H1 (cell line): Measurements from ENCODE around the gene GALNT18. TPM values are rescaled to one million over a fixed set of nuclear protein-coding genes. Genes with fewer than 3 reads are reported as not detected.

Experiments used
- CTCF ChIA-PET: fragments of 300-600 bp; sonication (Branson Sonifier 250); formaldehyde crosslinking; loops from one replicate; lab custom pipeline; 2021; ENCODE audit not compliant: partially characterized antibody; lab: Charles Lee
- POLR2A ChIA-PET: fragments of 300-600 bp; sonication (Branson Sonifier 250); formaldehyde crosslinking; loops from one replicate; lab custom pipeline; 2021; ENCODE audit warnings: inconsistent platforms; ENCODE audit not compliant: partially characterized antibody; lab: Charles Lee
- DNase-seq, 2 experiments: peaks; one replicate each; pipeline versions ENCODE4 v3.0.0 to v3.0.0-alpha.2; 2010 to 2022; ENCODE audit warnings: low spot score in 2 of 2, low read depth in 1 of 2, mixed read lengths in 1 of 2
- FAIRE-seq: peaks from 2 replicates; lab custom pipeline; 2011; peaks lifted over from hg19 to GRCh38; lab: Jason Lieb, UNC
- H2AFZ ChIP-seq: 2 replicates; pipeline ENCODE4 v1.8.1; 2012; ENCODE audit warnings: low read length, inconsistent platforms
- H2AK5ac ChIP-seq: 2 replicates; pipeline ENCODE4 v1.6.1; 2013; ENCODE audit warnings: low read depth, low read length
- H2BK120ac ChIP-seq: replicated peaks from 2 replicates; pipeline ENCODE3; 2013; ENCODE audit warnings: low read depth, low read length, inconsistent platforms
- H2BK12ac ChIP-seq: 2 replicates; pipeline ENCODE4 v1.6.1; 2013; ENCODE audit warnings: low read depth, low read length
- H2BK15ac ChIP-seq: 2 replicates; pipeline ENCODE4 v1.6.1; 2013; ENCODE audit warnings: low read length
- H2BK20ac ChIP-seq: 2 replicates; pipeline ENCODE4 v1.6.1; 2013; ENCODE audit warnings: low read length
- H2BK5ac ChIP-seq: 2 replicates; pipeline ENCODE4 v1.6.1; 2013; ENCODE audit warnings: low read depth, low read length
- H3K14ac ChIP-seq: 2 replicates; pipeline ENCODE4 v1.6.1; 2013; ENCODE audit warnings: inconsistent platforms; ENCODE audit not compliant: insufficient read length
- H3K18ac ChIP-seq: 2 replicates; pipeline ENCODE4 v1.6.1; 2013; ENCODE audit warnings: low read length; ENCODE audit errors: extremely low read depth
- H3K23ac ChIP-seq: 2 replicates; pipeline ENCODE4 v1.6.1; 2013; ENCODE audit warnings: inconsistent platforms; ENCODE audit not compliant: insufficient read length
- H3K23me2 ChIP-seq: 2 replicates; pipeline ENCODE4 v1.6.1; 2013; ENCODE audit warnings: low read depth, low read length
- H3K27ac ChIP-seq: 2 replicates; pipeline ENCODE4 v1.6.1; 2011; ENCODE audit warnings: low read depth, low read length, inconsistent platforms
- H3K27me3 ChIP-seq, 4 experiments: replicated peaks in 1 of 4; 1 replicate in 1 of 4; 2 replicates in 3 of 4; pipeline versions ENCODE4 v1.6.1 to v1.8.1; 2011 to 2013; ENCODE audit warnings: low read length in 3 of 4, mild to moderate bottlenecking in 3 of 4, inconsistent platforms in 2 of 4, mixed read lengths in 2 of 4, moderate library complexity in 1 of 4; ENCODE audit not compliant: control insufficient read depth in 3 of 4, insufficient read depth in 3 of 4; ENCODE audit errors: extremely low read depth in 1 of 4
- H3K36me3 ChIP-seq, 4 experiments: 2 replicates each; pipeline versions ENCODE4 v1.6.1 to v1.8.1; 2011 to 2013; ENCODE audit warnings: mild to moderate bottlenecking in 4 of 4, low read length in 3 of 4, moderate library complexity in 2 of 4, control low read depth in 1 of 4, inconsistent platforms in 1 of 4; ENCODE audit not compliant: insufficient read depth in 4 of 4, control insufficient read depth in 2 of 4
- H3K4ac ChIP-seq: replicated peaks from 2 replicates; pipeline ENCODE3; 2013; ENCODE audit warnings: low read length, low read depth, mixed read lengths, inconsistent platforms; ENCODE audit not compliant: insufficient read length
- H3K4me1 ChIP-seq, 4 experiments: replicated peaks in 1 of 4; 1 replicate in 1 of 4; 2 replicates in 3 of 4; pipeline versions ENCODE4 v1.6.1 to v1.8.1; 2011 to 2013; ENCODE audit warnings: low read length in 3 of 4, inconsistent platforms in 2 of 4, mixed read lengths in 1 of 4; ENCODE audit not compliant: insufficient read depth in 4 of 4, control insufficient read depth in 3 of 4
- H3K4me2 ChIP-seq, 2 experiments: 2 replicates each; pipeline versions ENCODE4 v1.6.1 to v1.8.1; 2011 to 2013; ENCODE audit warnings: low read depth in 2 of 2, low read length in 2 of 2, control low read depth in 1 of 2, inconsistent platforms in 1 of 2, mild to moderate bottlenecking in 1 of 2; ENCODE audit not compliant: insufficient read depth in 1 of 2
- H3K4me3 ChIP-seq, 4 experiments: fragments of 200-600, 300-600 bp in 1 of 4; sonication (generic), shearing (Covaris generic), sonication (Bioruptor Twin) in 1 of 4; 2 replicates each; pipeline versions ENCODE4 v1.5.1 to v1.8.1; 2011 to 2016; ENCODE audit warnings: low read length in 4 of 4, low read depth in 3 of 4, control low read depth in 2 of 4, inconsistent platforms in 2 of 4, mild to moderate bottlenecking in 2 of 4, mixed read lengths in 1 of 4, moderate library complexity in 1 of 4; ENCODE audit not compliant: insufficient read depth in 2 of 4; ENCODE audit errors: extremely low read depth in 1 of 4
- H3K56ac ChIP-seq: replicated peaks from 2 replicates; pipeline ENCODE3; 2013; ENCODE audit warnings: low read depth, mild to moderate bottlenecking, mixed read lengths, low read length, inconsistent platforms; ENCODE audit not compliant: insufficient read length
- H3K79me1 ChIP-seq: 2 replicates; pipeline ENCODE4 v1.6.1; 2013; ENCODE audit warnings: low read depth, low read length, control low read depth
- H3K79me2 ChIP-seq, 2 experiments: 2 replicates each; pipeline versions ENCODE4 v1.6.1 to v1.8.1; 2012 to 2013; ENCODE audit warnings: low read length in 2 of 2, mild to moderate bottlenecking in 2 of 2, inconsistent platforms in 1 of 2; ENCODE audit not compliant: insufficient read depth in 2 of 2, control insufficient read depth in 1 of 2
- H3K9ac ChIP-seq, 4 experiments: replicated peaks in 1 of 4; 1 replicate in 1 of 4; 2 replicates in 3 of 4; pipeline versions ENCODE4 v1.6.1 to v1.8.1; 2011 to 2013; ENCODE audit warnings: low read depth in 3 of 4, low read length in 3 of 4, control low read depth in 2 of 4, mild to moderate bottlenecking in 2 of 4, moderate library complexity in 2 of 4, inconsistent platforms in 1 of 4; ENCODE audit errors: extremely low read depth in 1 of 4
- H3K9me3 ChIP-seq, 2 experiments: 2 replicates each; pipeline versions ENCODE4 v1.6.1 to v1.8.1; 2012 to 2013; ENCODE audit warnings: mild to moderate bottlenecking in 2 of 2, moderate library complexity in 2 of 2, control low read depth in 1 of 2, inconsistent platforms in 1 of 2, low read depth in 1 of 2, low read length in 1 of 2, mixed read lengths in 1 of 2; ENCODE audit not compliant: insufficient read depth in 2 of 2
- H4K20me1 ChIP-seq, 2 experiments: replicated peaks in 1 of 2; 2 replicates each; pipeline versions ENCODE3 to v1.8.1; 2011 to 2013; ENCODE audit warnings: inconsistent platforms in 2 of 2, low read length in 2 of 2, mild to moderate bottlenecking in 1 of 2; ENCODE audit not compliant: insufficient read depth in 2 of 2, control insufficient read depth in 1 of 2
- H4K5ac ChIP-seq: 2 replicates; pipeline ENCODE4 v1.6.1; 2013; ENCODE audit warnings: low read length, low read depth, mixed read lengths, inconsistent platforms; ENCODE audit not compliant: insufficient read length
- H4K8ac ChIP-seq: 2 replicates; pipeline ENCODE4 v1.8.0; 2013; ENCODE audit warnings: mild to moderate bottlenecking, moderate library complexity, low read length, inconsistent platforms; ENCODE audit not compliant: insufficient read depth; ENCODE audit errors: extremely low read depth
- H4K91ac ChIP-seq: replicated peaks from 2 replicates; pipeline ENCODE3; 2013; ENCODE audit warnings: low read length, mixed read lengths, inconsistent platforms; ENCODE audit not compliant: insufficient read length
- ATF2 ChIP-seq: IDR thresholded peaks from 2 replicates; pipeline ENCODE4 v1.6.1; 2012; ENCODE audit warnings: low read length, inconsistent platforms
- BRCA1 ChIP-seq: IDR thresholded peaks from 2 replicates; pipeline ENCODE4 v1.6.1; 2012; ENCODE audit warnings: low read depth, low read length, improper control_type of control experiment
- CTBP2 ChIP-seq: IDR thresholded peaks from 2 replicates; pipeline ENCODE4 v1.7.0; 2011; ENCODE audit warnings: borderline replicate concordance, mild to moderate bottlenecking, moderate library complexity, mixed read lengths, low read length; ENCODE audit not compliant: insufficient read depth, insufficient read length
- KDM4A ChIP-seq: IDR thresholded peaks from one replicate; pipeline ENCODE4 v1.7.1; 2012; ENCODE audit warnings: low read depth, mild to moderate bottlenecking, moderate library complexity, low read length, inconsistent platforms; ENCODE audit not compliant: severe bottlenecking
- RNF2 ChIP-seq: fragments of 200-900, 300-1000 bp; sonication (generic); IDR thresholded peaks from 2 replicates; pipeline ENCODE4 v1.7.1; 2016; ENCODE audit warnings: borderline replicate concordance, low read depth, mild to moderate bottlenecking, antibody characterized with exemption, low read length; ENCODE audit not compliant: poor library complexity, severe bottlenecking; ENCODE audit errors: missing control alignments
- TBP ChIP-seq: IDR thresholded peaks from 2 replicates; pipeline ENCODE4 v1.6.1; 2011; ENCODE audit warnings: low read depth, low read length, improper control_type of control experiment
- TEAD4 ChIP-seq: IDR thresholded peaks from 2 replicates; pipeline ENCODE4 v1.6.1; 2012; ENCODE audit warnings: low read depth, low read length, inconsistent platforms, mixed read lengths
- USF2 ChIP-seq: IDR thresholded peaks from 2 replicates; pipeline ENCODE4 v1.6.1; 2011; ENCODE audit warnings: low read length, improper control_type of control experiment
- WGBS, 2 experiments: shearing (Covaris generic) in 1 of 2; methylation state at CpG; one replicate each; pipeline versions ENCODE4 v1.1.6 to v1.1.7; 2013 to 2015; ENCODE audit warnings: low lambda C conversion rate in 2 of 2, mixed read lengths in 2 of 2, inconsistent platforms in 1 of 2, low coverage in 1 of 2, missing lambda C conversion rate in 1 of 2; ENCODE audit not compliant: insufficient replicate concordance in 2 of 2, insufficient coverage in 1 of 2, insufficient read length in 1 of 2; ENCODE audit errors: extremely low coverage in 1 of 2, missing lambda C conversion rate in 1 of 2; 5-methylcytosine and 5-hydroxymethylcytosine counted together
- polyA plus RNA-seq, 7 experiments: library from polyadenylated mRNA; depleted of rRNA in 3 of 7; stranded (reverse) in 5 of 7; unstranded in 2 of 7; fragments of >200 nt in 5 of 7; fragments of 200-250 nt in 2 of 7; gene quantifications; 1 replicate in 5 of 7; 2 replicates in 1 of 7; 4 replicates in 1 of 7; pipeline versions ENCODE4 v1.2.1 to v1.2.3, GENCODE V29; 2011 to 2013; ENCODE audit warnings: missing spikeins in 2 of 7, mixed read lengths in 2 of 7
- total RNA-seq: library from RNA; stranded (reverse); fragmentation: NEBNext Ultra II Directional; extraction: Animal tissue kit (Norgen Biotek cat#: 25700); gene quantifications from 2 replicates; pipeline ENCODE4 v1.2.1, GENCODE V29; 2021

GALNT18 gene
- total and polyA plus RNA-seq, 2 of the 8 experiments (the other 6 are each of a cell fraction or from before 2014, with no cell fraction given), result 6.0 to 9.4 TPM

- 67% methylated on average over 4 of the region's 5 CpGs; no CpG with 5 or more reads in 1 of the 2 experiments for WGBS, 2 experiments
- H3K23me2 ChIP-seq, result no peaks in the 10 kb centered on the region; the same call in 1 of the 2 replicates
- no peak for TF ChIP-seq BRCA1
- TF ChIP-seq USF2, result no peak
- no peak for TF ChIP-seq TBP
- TF ChIP-seq TEAD4, result no peak
- no peak for TF ChIP-seq CTBP2
- no peak for TF ChIP-seq KDM4A
- TF ChIP-seq ATF2, result no peak
- TF ChIP-seq RNF2, result no peak
- no peak overlapping the region for H3K27ac ChIP-seq
- no peaks in the 10 kb centered on the region for H3K9me3 ChIP-seq
- H3K79me1 ChIP-seq, result no peaks in the 10 kb centered on the region
- H3K79me2 ChIP-seq, result no peaks in the 10 kb centered on the region
- H3K36me3 ChIP-seq, result no peaks in the 10 kb centered on the region
- no peak overlapping the region for H3K4me2 ChIP-seq
- no peak overlapping the region for H4K5ac ChIP-seq
- H2BK15ac ChIP-seq, result no peak overlapping the region
- no peak overlapping the region for H3K4me3 ChIP-seq
- no peak overlapping the region for H4K8ac ChIP-seq
- H3K4me1 ChIP-seq, result peaks cover 0 to 5% (median 0%) of the 10 kb centered on the region in 4 experiments; a peak in 2 of 7 replicates
- no peak overlapping the region for H2BK5ac ChIP-seq
- no peak overlapping the region for H3K14ac ChIP-seq
- ChIA-PET CTCF (interaction anchor here (1.2 to 1.6 kb wide), 2 partner anchors 9 to 14 kb away, joined by 3 to 4 read pairs; no protein-coding TSS in a partner anchor), POLR2A (no interaction called here)
- no peak overlapping the region for H2BK120ac ChIP-seq
- no peak overlapping the region for H2AFZ ChIP-seq
- DNase-seq (no peak), FAIRE-seq (no peak)
- no peak overlapping the region for H3K23ac ChIP-seq
- no peak overlapping the region for H2BK12ac ChIP-seq
- no peak overlapping the region for H2BK20ac ChIP-seq
- no peak overlapping the region for H3K4ac ChIP-seq
- no peak overlapping the region for H4K91ac ChIP-seq
- H3K27me3 ChIP-seq, result no peaks in the 10 kb centered on the region
- no peaks in the 10 kb centered on the region for H4K20me1 ChIP-seq
- no peak overlapping the region for H2AK5ac ChIP-seq
- no peak overlapping the region for H3K9ac ChIP-seq
- no peak overlapping the region for H3K56ac ChIP-seq
- no peak overlapping the region for H3K18ac ChIP-seq
Observed at GRCh38 chr11:11525283-11525682, 96.5 kb downstream of the GALNT18 start.
